HL-60/S4 treated with phorbol 12-myristate 13-acetate at 8.2 ng/mL for 4 days and 3 days (cell line): Measurements from ENCODE around the gene CRYZ.
"Not testable (repeated sequence)": the region's sequence is repeated elsewhere in the genome, so short reads cannot be mapped to it uniquely, and the experiment has no call there.

Source experiments
- in situ Hi-C: fragments of 300-500 bp; cut with MboI; formaldehyde crosslinking; loops from 2 replicates; pipeline ENCODE4 v1.15.0; 2022; ENCODE audit warnings: low sequenced_read_pairs

CRYZ gene

GRCh38 chr1:74681851-74682250 is 51.0 kb downstream of the CRYZ start:
- in situ Hi-C loops, result no loop called here

- in situ Hi-C loops, result no loop called here
Observed at GRCh38 chr1:74681449-74681848, 51.4 kb downstream of the CRYZ start.

DNA sequence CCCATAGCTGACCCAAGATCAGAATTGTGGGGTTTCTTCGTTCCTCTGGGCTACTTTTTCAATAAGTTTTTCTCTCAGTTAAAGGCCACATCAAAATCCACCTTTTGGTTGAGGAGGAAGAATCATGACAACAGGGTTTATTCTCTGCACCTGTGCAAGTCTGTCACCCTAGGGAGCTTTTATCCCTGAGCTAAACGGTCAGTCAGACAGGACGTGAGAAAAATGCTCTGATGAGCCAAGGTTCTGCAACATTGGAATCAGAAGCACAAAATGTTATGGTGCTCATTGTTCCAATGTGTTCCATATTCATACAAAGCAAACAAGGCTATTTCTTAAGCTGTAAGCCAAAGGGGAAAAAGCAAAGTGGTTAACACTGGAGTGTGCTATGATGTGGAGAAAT is 51.8 kb downstream of the CRYZ start:
- in situ Hi-C loops, result no loop called here

DNA sequence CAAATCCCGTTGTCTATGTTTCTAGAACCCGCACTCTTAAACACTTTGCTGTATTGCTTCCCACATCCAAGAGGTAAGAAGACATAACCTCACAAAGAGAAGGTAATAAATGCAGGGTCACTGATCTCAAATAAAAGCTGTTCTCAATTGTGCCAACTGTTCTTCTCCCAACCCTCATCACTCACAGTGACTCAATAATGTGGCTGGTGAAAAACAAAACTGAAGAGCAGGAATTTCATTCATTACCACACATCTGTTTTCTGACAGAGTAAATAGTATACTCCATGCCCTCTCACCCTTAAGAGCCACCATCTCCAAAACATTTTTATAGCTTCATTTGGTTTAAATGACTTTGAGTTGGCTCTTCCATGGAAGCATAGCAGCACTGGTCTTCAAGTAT is 53.0 kb downstream of the CRYZ start:
- in situ Hi-C loops, result no loop called here

- in situ Hi-C loops, result no loop called here
Observed at GRCh38 chr1:74677926-74678325, 54.9 kb downstream of the CRYZ start.

DNA sequence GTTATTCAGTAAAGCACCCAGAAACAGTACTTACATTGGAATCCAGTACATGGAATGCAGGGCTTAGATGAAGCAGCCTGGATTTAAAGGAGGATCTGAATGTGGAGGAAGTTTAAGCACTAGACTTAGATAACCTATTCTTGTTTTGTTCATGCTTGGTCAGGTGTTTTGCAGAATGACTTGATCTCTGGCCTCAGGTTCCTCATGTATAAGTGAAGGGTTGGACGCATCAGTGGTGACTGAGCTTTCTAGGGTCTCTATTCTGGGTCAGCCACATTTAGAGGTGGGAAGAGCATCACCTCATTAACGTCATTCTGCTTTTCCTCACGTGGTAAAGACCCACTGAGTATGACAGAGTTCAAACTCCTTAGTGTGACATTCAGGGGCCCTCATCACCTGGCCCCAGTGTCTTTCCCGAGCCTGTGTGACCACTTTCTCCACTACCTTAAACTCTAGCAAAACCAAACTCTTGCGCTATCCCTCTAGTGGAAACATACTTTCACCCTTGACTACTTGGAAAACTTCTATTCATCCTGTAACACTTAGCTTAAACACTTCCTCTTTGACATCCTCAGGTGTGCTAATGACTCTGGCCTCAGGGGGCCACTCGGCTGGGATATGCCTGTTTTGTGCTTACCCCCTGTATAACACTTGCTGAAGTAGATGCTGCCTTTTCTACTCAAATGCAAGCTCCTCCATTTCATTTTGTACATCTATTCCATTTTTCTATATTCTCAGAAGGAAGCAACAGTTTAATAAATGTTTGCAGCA is 58.4 kb downstream of the CRYZ start:
- in situ Hi-C loops, result no loop called here

GRCh38 chr1:74673351-74674111 is 59.3 kb downstream of the CRYZ start, which contains the start of gene ERICH3:
ERICH3 (minus strand) TSS chr1:74673792; CDS start chr1:74673519, 273 bp downstream.
- in situ Hi-C loops, result no loop called here

DNA sequence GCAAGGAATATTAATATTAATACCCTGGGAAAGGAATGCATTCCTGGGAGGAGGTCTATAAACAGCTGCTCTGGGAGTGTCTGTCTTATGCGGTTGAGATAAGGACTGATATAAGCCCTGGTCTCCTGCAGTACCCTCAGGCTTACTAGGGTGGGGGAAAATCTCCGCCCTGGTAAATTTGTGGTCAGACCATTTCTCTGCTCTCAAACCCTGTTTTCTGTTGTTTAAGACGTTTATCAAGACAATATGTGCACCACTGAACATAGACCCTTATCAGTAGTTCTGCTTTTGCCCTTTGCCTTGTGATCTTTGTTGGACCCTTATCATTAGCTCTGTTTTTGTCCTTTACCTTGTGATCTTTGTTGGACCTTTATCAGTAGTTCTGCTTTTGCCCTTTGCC is 62.0 kb downstream of the CRYZ start:
- in situ Hi-C loops, result not testable (repeated sequence)
